T-helper 2 cell treated with Interferon-gamma antibody and Interleukin-4, amounts not matched to agents 5 μg/mL and 100 μg/mL, for 36 hours (primary cell): ENCODE data around the gene MAGEC1.
"Not testable (repeated sequence)": the region's sequence is repeated elsewhere in the genome, so short reads cannot be mapped to it uniquely, and the experiment has no call there.

ENCODE experiments used
- DNase-seq: peaks from one replicate; pipeline ENCODE4 v3.0.0; 2021; ENCODE audit warnings: low spot score
- H3K27ac Mint-ChIP-seq: one replicate; pipeline ENCODE4 v1.8.0; 2021; ENCODE audit warnings: mild to moderate bottlenecking, mixed read lengths
- H3K27me3 Mint-ChIP-seq: one replicate; pipeline ENCODE4 v1.8.0; 2021; ENCODE audit warnings: low read depth, mixed read lengths
- H3K36me3 Mint-ChIP-seq: one replicate; pipeline ENCODE4 v1.8.0; 2021; ENCODE audit warnings: low read depth, mixed read lengths
- H3K4me1 Mint-ChIP-seq: one replicate; pipeline ENCODE4 v1.8.0; 2021; ENCODE audit warnings: low read depth, mixed read lengths
- H3K4me3 Mint-ChIP-seq: one replicate; pipeline ENCODE4 v1.8.0; 2022; ENCODE audit warnings: mild to moderate bottlenecking, moderate library complexity, mixed read lengths
- H3K9me3 Mint-ChIP-seq: one replicate; pipeline ENCODE4 v1.8.0; 2021; ENCODE audit warnings: mixed read lengths

The MAGEC1 gene

DNA sequence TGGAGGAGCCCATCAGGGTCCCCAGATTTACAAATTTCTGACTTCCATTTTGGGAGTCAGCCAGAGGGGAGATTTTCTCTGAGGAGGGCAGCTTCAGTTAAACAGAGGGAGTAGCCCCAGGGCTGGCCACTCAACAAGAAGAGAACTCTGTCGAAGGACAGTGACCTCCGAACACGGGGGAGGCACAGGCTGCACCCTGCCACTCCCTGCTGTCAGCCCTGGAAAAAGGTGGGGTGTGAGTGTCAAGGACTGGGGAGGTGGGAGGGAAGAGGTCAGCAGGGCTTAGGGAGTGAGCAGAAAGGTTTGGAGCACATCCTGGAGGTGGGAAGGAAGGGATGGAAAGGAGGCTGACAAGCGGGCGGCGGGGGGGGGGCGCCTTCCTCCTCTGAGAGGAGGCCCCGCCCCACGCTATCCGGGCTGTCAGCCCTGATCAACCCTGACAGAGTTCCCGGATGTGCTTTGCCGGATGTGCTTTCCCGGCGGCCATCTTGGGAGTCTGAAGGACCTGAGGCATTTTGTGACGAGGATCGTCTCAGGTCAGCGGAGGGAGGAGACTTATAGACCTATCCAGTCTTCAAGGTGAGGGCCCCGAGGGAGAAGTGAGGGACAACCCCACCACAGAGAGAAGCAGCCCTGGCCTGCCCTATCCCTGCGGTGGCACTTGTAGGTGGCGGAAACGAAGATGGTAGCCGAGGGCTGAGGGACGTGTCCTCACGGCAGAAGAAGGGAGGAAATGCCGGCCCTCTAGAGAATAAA, at the start of gene MAGEC1:
MAGEC1 (plus strand) TSS at position 495 of the 756 bp plus-strand sequence. CDS start 1,179 bp downstream, outside the sequence.
- Mint-ChIP-seq H3K27ac (no peak within 1 kb of the TSS), H3K9me3 (no peaks in the 10 kb centered on the region), H3K27me3 (no peaks in the 10 kb centered on the region), H3K4me3 (no peak within 1 kb of the TSS), H3K4me1 (no peaks in the 10 kb centered on the region), H3K36me3 (no peaks in the 10 kb centered on the region)
- no peak for DNase-seq

GRCh38 chrX:141857479-141857878, 46.2 kb upstream of the MAGEC1 start:
- Mint-ChIP-seq H3K27ac (no peak overlapping the region), H3K4me1 (no peaks in the 10 kb centered on the region), H3K36me3 (no peaks in the 10 kb centered on the region), H3K27me3 (no peaks in the 10 kb centered on the region), H3K9me3 (no peaks in the 10 kb centered on the region), H3K4me3 (no peak overlapping the region)
- DNase-seq = no peak

DNA sequence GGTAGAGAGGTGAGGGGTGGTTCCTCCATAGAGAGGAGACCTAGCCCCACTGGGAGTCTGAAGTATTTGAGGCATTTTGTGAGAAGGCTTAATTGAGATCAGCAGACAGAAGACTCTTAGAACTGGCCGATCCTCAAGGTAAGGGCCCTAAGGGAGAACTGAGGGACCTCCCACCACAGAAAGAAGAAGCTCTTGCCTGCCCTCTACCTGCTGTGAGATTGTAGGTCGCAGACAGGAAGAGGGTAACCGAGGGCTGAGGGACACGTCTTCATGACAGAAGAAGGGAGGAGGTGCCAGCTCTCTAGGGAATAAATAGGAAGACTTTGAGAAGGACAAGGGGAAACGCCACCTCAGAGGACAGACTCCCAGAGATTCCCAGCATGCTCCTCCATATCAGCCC, 24.1 kb upstream of the MAGEC1 start:
- no peaks in the 10 kb centered on the region for H3K27me3 Mint-ChIP-seq
- H3K9me3 Mint-ChIP-seq = no peaks in the 10 kb centered on the region
- no peak for DNase-seq
- H3K4me1 Mint-ChIP-seq = no peaks in the 10 kb centered on the region
- no peak overlapping the region for H3K4me3 Mint-ChIP-seq
- no peak overlapping the region for H3K27ac Mint-ChIP-seq
- H3K36me3 Mint-ChIP-seq = no peaks in the 10 kb centered on the region

GRCh38 chrX:141888811-141889210, 14.9 kb upstream of the MAGEC1 start:
- not testable (repeated sequence) for H3K4me3 Mint-ChIP-seq, H3K36me3 Mint-ChIP-seq, H3K9me3 Mint-ChIP-seq, H3K4me1 Mint-ChIP-seq, H3K27ac Mint-ChIP-seq, DNase-seq, H3K27me3 Mint-ChIP-seq

DNA sequence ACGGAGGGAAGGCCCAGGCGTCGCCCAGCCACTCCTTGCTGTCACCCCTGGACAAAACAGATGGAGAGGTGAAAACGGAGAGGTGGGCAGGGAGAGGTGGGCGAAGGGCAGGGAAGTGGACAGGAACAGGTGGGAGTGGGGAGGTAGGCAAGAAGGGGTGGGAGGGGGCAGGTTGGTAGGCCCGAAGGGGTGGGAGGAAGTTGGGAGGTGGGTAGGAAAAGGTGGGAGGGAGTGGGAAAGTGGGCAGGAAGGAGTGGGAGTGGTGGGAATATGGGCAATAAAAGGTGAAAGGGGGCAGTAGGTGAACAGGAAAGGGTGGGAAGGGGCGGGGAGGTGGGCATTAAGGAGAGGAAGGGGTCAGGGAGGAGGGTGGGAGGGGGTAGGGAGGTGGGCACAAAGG, 9.0 kb upstream of the MAGEC1 start:
- no peak overlapping the region for H3K4me3 Mint-ChIP-seq
- no peak overlapping the region for H3K27ac Mint-ChIP-seq
- H3K9me3 Mint-ChIP-seq = no peaks in the 10 kb centered on the region
- no peaks in the 10 kb centered on the region for H3K4me1 Mint-ChIP-seq
- H3K36me3 Mint-ChIP-seq = no peaks in the 10 kb centered on the region
- no peak for DNase-seq
- H3K27me3 Mint-ChIP-seq = no peaks in the 10 kb centered on the region

DNA sequence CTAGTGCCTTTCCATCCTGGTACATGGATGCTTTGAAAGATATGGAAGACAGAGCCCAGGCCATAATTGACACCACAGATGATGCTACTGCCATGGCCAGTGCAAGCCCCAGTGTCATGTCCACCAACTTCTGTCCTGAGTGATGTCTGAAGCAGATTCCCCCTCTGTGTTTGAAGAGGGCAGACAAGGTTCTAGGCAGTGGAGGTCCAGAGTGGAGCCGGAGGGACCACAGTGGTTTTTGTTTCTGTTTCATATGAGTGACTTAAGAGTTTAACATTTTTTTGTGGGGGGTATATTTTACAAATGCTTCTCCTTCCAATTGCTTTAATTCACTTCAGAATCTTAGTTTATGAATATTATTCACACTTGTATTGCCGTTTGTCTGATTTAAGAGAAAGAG, 6.0 kb upstream of the MAGEC1 start:
- no peak overlapping the region for H3K4me3 Mint-ChIP-seq
- no peaks in the 10 kb centered on the region for H3K27me3 Mint-ChIP-seq
- DNase-seq = no peak
- no peaks in the 10 kb centered on the region for H3K9me3 Mint-ChIP-seq
- no peaks in the 10 kb centered on the region for H3K36me3 Mint-ChIP-seq
- no peaks in the 10 kb centered on the region for H3K4me1 Mint-ChIP-seq
- no peak overlapping the region for H3K27ac Mint-ChIP-seq

DNA sequence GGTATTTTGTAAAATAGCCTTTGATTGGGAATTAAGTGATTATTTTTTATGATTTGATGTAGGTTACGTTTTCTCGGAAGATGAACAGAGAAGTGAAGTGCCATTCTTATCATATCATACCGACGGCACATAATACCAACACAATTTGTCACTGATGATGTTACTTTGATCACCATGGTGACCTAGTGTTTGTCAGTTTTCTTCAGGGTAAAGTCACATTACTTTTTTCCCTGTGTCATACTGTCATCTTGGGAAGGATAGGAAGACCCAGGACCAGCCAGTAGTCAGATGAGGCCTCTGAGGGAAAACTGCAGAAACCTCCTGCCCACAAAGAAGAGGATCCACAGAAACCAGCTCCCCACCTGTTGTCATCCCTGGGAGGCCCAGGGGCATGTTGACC, 1.3 kb upstream of the MAGEC1 start:
- no peak for DNase-seq
- Mint-ChIP-seq H3K4me3 (no peak overlapping the region), H3K4me1 (no peaks in the 10 kb centered on the region), H3K27me3 (no peaks in the 10 kb centered on the region), H3K27ac (no peak overlapping the region), H3K9me3 (no peaks in the 10 kb centered on the region), H3K36me3 (no peaks in the 10 kb centered on the region)

- no peak overlapping the region for H3K27ac Mint-ChIP-seq
- no peaks in the 10 kb centered on the region for H3K4me1 Mint-ChIP-seq
- H3K27me3 Mint-ChIP-seq = no peaks in the 10 kb centered on the region
- H3K4me3 Mint-ChIP-seq = no peak overlapping the region
- no peak for DNase-seq
- no peaks in the 10 kb centered on the region for H3K36me3 Mint-ChIP-seq
- H3K9me3 Mint-ChIP-seq = no peaks in the 10 kb centered on the region
Measured at GRCh38 chrX:141904262-141904661, 568 bp downstream of the MAGEC1 start.

- no peaks in the 10 kb centered on the region for H3K36me3 Mint-ChIP-seq
- no peak overlapping the region for H3K4me3 Mint-ChIP-seq
- no peak for DNase-seq
- H3K27ac Mint-ChIP-seq = no peak overlapping the region
- no peaks in the 10 kb centered on the region for H3K4me1 Mint-ChIP-seq
- H3K9me3 Mint-ChIP-seq = no peaks in the 10 kb centered on the region
- H3K27me3 Mint-ChIP-seq = no peaks in the 10 kb centered on the region
Measured at GRCh38 chrX:141917801-141918200, 14.1 kb downstream of the MAGEC1 start.

DNA sequence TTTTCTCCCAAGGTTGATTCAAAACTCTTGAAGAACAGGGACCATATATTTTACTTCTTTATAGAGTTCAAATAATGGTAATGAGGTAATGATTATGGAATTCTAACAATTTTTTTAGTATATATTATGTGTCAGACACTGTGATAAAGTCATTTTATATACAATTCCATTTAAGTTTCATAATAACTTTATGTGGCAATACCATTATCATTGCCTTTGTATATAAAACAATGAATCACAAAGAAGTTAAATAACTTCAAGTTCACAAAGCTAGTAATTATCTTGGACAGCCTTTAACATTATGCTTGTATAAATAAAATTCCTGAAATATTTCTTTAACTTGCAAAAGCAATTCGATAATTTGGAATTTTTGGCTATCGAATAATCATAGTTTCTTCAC, 20.6 kb downstream of the MAGEC1 start:
- Mint-ChIP-seq H3K27ac (no peak overlapping the region), H3K36me3 (no peaks in the 10 kb centered on the region), H3K4me3 (no peak overlapping the region), H3K27me3 (no peaks in the 10 kb centered on the region), H3K4me1 (no peaks in the 10 kb centered on the region), H3K9me3 (peaks cover 4% of the 10 kb centered on the region)
- DNase-seq = no peak

GRCh38 chrX:141928432-141928831, 24.7 kb downstream of the MAGEC1 start:
- Mint-ChIP-seq H3K27ac (no peak overlapping the region), H3K36me3 (no peaks in the 10 kb centered on the region), H3K4me3 (no peak overlapping the region), H3K9me3 (peaks cover 2% of the 10 kb centered on the region), H3K4me1 (no peaks in the 10 kb centered on the region), H3K27me3 (no peaks in the 10 kb centered on the region)
- DNase-seq = no peak

- no peaks in the 10 kb centered on the region for H3K36me3 Mint-ChIP-seq
- no peaks in the 10 kb centered on the region for H3K27me3 Mint-ChIP-seq
- no peaks in the 10 kb centered on the region for H3K9me3 Mint-ChIP-seq
- no peak overlapping the region for H3K4me3 Mint-ChIP-seq
- no peaks in the 10 kb centered on the region for H3K4me1 Mint-ChIP-seq
- H3K27ac Mint-ChIP-seq = no peak overlapping the region
- DNase-seq = no peak
Measured at GRCh38 chrX:141934059-141934641, 30.5 kb downstream of the MAGEC1 start.

- Mint-ChIP-seq H3K27me3 (no peaks in the 10 kb centered on the region), H3K4me3 (no peak overlapping the region), H3K9me3 (no peaks in the 10 kb centered on the region), H3K4me1 (no peaks in the 10 kb centered on the region), H3K36me3 (no peaks in the 10 kb centered on the region), H3K27ac (no peak overlapping the region)
- DNase-seq = no peak
Measured at GRCh38 chrX:141935645-141936044, 32.0 kb downstream of the MAGEC1 start.

DNA sequence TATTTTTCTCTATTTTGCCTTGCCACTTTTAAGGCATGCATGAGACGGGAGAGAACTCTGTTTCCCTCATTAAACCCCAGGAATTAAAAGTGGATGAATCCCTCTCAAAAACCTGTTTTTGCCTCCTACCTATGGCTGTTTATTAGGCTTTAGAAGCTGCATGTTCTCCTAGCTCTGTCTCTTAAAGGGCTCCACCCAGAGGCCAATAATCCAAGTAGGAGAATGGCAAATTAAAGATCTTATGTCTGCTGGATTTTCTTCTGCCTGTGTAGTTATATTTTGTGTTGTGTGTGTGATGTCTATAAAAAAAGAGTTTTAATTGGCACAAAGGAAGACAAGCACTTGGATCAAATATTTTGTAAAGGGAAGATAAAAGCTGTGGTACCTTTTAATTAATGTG, 32.4 kb downstream of the MAGEC1 start:
- no peak overlapping the region for H3K27ac Mint-ChIP-seq
- no peaks in the 10 kb centered on the region for H3K9me3 Mint-ChIP-seq
- H3K4me1 Mint-ChIP-seq = no peaks in the 10 kb centered on the region
- H3K4me3 Mint-ChIP-seq = no peak overlapping the region
- no peaks in the 10 kb centered on the region for H3K27me3 Mint-ChIP-seq
- H3K36me3 Mint-ChIP-seq = no peaks in the 10 kb centered on the region
- DNase-seq = no peak

GRCh38 chrX:141941234-141941633, 37.5 kb downstream of the MAGEC1 start:
- H3K9me3 Mint-ChIP-seq = no peaks in the 10 kb centered on the region
- H3K27ac Mint-ChIP-seq = no peak overlapping the region
- no peak overlapping the region for H3K4me3 Mint-ChIP-seq
- no peak for DNase-seq
- no peaks in the 10 kb centered on the region for H3K4me1 Mint-ChIP-seq
- H3K27me3 Mint-ChIP-seq = no peaks in the 10 kb centered on the region
- no peaks in the 10 kb centered on the region for H3K36me3 Mint-ChIP-seq
